ENCODE data around the gene FRA10AC1.

- TF ChIP-seq, protein P1, sequence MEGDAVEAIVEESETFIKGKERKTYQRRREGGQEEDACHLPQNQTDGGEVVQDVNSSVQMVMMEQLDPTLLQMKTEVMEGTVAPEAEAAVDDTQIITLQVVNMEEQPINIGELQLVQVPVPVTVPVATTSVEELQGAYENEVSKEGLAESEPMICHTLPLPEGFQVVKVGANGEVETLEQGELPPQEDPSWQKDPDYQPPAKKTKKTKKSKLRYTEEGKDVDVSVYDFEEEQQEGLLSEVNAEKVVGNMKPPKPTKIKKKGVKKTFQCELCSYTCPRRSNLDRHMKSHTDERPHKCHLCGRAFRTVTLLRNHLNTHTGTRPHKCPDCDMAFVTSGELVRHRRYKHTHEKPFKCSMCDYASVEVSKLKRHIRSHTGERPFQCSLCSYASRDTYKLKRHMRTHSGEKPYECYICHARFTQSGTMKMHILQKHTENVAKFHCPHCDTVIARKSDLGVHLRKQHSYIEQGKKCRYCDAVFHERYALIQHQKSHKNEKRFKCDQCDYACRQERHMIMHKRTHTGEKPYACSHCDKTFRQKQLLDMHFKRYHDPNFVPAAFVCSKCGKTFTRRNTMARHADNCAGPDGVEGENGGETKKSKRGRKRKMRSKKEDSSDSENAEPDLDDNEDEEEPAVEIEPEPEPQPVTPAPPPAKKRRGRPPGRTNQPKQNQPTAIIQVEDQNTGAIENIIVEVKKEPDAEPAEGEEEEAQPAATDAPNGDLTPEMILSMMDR (IDR thresholded peaks at IDR 0.05) = no peak
- TF ChIP-seq EP300 (IDR thresholded peaks at IDR 0.05) = no peak
Measured at GRCh38 chr10:93712593-93712992, 10.2 kb upstream of the FRA10AC1 start.

All from stomach (tissue), 4 donors.